ENCODE results near the gene PROSER3.
"Not testable (repeated sequence)": the region's sequence is repeated elsewhere in the genome, so short reads cannot be mapped to it uniquely, and the experiment has no call there.

The PROSER3 gene

DNA sequence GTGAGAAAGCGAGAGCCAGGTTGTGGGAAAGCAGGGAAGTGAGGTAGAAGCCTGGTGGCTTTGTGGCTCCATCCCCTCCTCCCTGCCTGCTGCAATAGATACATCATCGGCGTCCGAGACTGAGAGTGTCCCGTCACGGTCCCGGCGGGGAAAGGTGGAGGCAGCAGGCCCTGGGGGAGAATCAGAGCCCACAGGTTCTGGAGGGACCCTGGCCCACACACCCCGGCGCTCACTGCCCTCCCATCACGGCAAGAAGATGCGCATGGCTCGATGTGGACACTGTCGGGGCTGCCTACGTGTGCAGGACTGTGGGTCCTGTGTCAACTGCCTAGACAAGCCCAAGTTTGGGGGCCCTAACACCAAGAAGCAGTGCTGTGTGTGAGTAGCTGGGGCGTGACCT is 35.1 kb upstream of the PROSER3 start:
- DNase-seq = no peak

DNA sequence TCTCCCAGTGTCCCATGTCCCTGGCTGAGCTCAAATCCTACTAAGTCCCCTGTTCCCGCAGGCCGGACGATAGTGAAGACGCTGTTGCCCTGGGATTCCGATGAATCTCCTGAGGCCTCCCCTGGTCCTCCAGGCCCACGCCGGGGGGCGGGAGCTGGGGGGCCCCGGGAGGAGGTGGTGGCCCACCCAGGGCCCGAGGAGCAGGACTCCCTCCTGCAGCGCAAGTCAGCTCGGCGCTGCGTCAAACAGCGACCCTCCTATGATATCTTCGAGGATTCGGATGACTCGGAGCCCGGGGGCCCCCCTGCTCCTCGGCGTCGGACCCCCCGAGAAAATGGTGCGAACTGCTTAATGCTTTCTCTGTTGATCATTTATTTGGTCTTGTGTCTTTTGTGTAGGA is 34.3 kb upstream of the PROSER3 start:
- DNase-seq = no peak

DNA sequence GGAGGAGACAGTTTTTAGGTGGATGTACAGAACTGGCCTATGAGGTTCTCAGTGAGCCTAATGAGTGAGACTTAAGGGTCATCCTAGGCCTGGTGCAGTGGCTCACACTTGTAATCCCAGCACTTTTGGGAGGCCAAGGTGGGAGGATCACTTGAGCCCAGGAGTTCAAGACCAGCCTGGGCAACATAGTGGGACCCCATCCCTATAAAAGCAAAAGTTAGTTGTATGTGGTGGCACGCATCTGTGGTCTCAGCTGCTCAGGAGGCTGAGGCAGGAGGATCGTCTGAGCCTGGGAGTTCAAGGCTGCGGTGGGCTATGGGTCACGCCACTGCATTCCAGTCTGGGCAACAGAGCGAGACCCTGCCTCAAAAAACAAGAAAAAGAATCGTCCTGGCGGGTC is 33.8 kb upstream of the PROSER3 start:
- DNase-seq = not testable (repeated sequence)

DNA sequence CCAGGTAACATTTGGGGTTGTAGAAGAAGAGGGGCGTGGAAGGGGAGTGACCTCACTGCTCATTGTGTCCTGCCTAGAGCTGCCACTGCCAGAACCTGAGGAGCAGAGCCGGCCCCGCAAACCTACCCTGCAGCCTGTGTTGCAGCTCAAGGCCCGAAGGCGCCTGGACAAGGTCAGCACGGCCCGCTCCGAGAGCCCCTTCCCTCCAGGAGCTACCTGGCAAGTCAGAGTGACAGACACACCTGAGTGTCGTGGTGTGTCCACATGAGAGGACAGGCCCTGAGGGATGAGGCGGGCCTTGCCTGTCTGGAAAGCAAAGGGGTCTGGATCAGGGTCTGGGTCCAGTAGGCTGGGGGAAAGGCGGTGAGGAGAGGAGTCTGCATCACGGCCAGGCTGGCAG is 33.4 kb upstream of the PROSER3 start:
- no peak for DNase-seq

DNA sequence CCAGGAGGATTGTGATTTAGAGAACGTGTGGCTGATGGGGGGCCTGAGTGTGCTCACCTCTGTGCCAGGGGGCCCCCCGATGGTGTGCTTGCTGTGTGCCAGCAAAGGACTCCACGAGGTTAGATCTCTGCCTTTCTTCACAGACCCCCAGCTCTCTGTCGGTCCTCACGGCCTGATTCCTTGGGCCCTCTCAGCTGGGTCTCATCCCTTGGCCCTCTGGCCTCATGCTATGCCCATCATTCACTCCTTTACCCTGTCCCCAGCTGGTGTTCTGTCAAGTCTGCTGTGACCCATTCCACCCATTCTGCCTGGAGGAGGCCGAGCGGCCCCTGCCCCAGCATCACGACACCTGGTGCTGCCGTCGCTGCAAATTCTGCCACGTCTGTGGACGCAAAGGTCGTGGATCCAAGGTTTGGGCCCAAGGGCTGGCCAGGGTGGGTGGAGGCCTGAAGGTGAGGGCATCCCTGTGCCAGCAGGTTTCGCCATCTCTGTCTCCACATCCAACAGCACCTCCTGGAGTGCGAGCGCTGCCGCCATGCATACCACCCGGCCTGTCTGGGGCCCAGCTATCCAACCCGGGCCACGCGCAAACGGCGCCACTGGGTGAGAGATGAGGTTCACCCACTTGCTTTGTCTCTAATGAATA is 32.6 kb upstream of the PROSER3 start:
- no peak for DNase-seq

DNA sequence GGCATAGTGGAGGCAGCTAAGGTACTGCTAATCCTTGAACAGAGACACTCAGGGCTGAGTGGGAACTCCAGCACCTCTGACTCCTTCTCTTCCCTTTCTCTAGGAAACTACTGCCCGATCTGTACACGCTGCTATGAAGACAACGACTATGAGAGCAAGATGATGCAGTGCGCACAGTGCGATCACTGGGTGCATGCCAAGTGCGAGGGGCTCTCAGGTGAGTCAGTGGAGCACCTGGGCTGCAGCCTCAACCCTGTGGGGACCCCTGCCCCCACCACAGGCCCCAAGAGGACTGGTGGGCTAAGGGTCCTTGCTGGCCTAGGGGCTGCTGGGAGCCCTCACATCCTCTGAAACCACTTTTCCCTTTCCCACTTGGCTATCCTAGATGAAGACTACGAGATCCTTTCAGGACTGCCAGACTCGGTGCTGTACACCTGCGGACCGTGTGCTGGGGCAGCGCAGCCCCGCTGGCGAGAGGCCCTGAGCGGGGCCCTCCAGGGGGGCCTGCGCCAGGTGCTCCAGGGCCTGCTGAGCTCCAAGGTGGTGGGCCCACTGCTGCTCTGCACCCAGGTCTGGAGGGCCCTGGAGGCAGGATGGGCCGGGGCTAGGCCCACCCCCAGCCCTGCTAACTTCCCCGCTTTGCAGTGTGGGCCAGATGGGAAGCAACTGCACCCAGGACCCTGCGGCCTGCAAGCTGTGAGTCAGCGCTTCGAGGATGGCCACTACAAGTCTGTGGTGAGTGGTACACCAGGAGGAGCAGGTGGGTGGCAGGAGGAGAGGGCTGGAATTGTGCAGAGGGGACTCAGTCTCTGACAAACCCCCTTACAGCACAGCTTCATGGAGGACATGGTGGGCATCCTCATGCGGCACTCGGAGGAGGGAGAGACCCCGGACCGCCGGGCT is 30.7 kb upstream of the PROSER3 start:
- DNase-seq = no peak

DNA sequence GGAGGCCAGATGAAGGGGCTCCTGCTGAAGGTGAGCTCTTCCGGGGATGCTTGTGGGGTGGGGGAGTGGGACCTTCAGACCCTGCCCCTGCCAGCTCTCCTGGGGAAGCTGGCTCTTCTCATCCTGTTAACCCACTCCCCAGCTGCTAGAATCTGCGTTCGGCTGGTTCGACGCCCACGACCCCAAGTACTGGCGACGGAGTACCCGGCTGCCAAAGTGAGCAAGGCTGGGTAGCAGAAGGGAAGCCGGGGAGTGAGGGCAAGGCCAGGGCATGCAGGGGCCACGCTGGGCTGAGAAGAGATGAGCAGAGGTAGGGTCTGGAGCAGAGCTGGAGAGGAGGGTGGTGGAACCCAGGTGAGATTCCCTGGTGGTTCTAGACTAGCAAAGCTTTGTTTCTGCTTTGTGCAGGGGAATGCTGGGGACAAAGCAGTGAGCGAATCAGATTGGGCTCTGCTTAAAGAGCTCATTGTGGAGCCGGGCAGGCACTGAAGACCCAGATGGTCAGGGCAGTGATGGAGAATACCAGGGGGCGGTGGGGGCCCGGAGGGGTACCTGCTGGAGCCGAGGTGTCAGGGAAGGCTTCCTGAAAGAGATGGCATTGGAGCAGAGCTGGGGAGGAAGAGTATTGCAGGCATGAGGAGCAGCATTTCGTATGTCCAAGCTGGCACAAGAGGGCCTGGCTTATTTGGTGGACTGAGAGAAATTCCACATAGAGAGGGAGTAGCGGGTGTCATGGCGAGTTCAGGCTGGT is 29.8 kb upstream of the PROSER3 start:
- DNase-seq = no peak

DNA sequence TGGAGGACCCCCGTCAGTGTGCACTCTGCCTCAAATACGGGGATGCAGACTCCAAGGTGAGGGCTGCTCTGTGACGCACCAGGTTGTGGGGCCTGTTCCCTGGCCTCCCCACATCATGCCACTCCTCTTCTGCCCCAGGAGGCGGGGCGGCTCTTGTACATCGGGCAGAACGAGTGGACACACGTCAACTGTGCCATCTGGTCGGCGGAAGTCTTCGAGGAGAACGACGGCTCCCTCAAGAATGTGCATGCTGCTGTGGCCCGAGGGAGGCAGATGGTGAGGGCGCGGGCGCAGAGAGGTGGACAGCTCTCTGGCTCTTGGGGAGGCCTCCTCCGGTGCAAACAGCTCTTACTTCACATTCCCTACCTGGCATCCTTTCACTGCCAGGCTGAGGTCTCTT is 29.0 kb upstream of the PROSER3 start:
- no peak for DNase-seq

DNA sequence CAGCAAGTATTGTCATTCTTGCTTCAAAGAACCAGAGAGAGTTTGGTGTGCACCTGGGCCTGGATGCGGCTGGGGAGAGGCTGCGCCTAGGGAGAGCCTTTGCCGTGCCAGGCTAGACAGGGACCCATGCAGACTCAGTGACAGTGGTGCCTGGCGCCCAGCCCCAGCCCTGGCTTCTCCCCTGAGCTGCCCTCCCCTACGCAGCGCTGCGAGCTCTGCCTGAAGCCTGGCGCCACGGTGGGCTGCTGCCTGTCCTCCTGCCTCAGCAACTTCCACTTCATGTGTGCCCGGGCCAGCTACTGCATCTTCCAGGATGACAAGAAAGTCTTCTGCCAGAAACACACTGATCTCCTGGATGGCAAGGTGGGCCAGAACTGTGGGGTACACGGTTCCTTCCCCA is 28.2 kb upstream of the PROSER3 start:
- DNase-seq = no peak

DNA sequence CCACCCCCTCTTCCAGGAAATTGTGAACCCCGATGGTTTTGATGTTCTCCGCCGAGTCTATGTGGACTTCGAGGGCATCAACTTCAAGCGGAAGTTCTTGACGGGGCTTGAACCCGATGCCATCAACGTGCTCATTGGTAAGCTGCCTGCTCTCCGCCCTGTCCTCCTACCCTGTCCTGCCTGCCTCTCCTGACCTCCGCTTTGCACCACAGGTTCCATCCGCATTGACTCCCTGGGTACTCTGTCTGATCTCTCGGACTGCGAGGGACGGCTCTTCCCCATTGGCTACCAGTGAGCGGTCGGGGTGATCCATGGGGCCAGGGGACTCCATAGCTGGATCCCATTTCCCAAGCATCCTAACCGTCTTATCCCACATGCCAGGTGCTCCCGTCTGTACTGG is 27.6 kb upstream of the PROSER3 start:
- DNase-seq = no peak

DNA sequence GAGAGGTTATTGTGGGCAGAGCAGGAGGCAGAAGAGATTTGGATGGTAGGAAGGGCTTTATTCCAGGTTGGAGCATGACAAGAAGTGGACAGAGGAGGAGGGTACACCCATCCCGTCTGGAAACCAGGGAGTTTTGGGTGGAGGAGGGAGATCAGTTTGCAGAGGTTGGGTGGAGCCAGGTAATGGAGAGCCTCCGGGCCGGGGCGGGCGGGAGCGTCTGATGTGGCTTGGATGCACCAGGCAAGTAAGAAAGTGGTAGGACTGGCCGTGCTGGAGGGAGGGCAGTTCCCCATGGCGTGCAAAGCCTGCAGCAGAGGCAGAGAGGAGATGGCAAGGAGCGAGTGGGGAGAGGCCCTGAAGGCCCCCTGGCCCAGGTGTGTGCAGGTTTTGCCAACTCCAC is 26.6 kb upstream of the PROSER3 start:
- no peak for DNase-seq

DNA sequence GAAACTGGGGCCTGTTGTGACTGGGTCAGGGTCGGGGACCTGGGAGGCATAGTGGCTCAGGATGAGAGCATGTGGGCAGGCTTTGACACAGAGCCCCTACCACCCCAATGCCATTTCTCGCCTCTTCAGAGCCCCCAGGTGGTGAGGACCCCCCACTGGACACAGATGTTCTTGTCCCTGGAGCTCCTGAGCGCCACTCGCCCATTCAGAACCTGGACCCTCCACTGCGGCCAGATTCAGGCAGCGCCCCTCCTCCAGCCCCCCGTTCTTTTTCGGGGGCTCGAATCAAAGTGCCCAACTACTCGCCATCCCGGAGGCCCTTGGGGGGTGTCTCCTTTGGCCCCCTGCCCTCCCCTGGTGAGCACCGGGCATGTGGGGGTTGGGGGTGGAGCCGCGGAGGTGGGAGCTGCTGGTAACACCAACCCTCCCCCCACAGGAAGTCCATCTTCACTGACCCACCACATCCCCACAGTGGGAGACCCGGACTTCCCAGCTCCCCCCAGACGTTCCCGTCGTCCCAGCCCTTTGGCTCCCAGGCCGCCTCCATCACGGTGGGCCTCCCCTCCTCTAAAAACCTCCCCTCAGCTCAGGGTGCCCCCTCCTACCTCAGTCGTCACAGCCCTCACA is 26.1 kb upstream of the PROSER3 start:
- no peak for DNase-seq

DNA sequence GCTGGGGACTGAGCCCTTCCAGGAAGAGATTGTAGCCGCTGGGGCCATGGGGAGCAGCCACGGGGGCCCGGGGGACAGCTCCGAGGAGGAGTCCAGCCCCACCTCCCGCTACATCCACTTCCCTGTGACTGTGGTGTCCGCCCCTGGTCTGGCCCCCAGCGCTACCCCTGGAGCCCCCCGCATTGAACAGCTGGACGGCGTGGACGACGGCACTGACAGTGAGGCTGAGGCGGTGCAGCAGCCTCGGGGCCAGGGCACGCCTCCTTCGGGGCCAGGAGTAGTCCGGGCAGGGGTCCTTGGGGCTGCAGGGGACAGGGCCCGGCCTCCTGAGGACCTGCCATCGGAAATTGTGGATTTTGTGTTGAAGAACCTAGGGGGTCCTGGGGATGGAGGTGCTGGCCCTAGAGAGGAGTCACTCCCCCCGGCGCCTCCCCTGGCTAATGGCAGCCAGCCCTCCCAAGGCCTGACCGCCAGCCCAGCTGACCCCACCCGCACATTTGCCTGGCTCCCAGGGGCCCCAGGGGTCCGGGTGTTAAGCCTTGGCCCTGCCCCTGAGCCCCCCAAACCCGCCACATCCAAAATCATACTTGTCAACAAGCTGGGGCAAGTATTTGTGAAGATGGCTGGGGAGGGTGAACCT is 25.3 kb upstream of the PROSER3 start:
- no peak for DNase-seq

DNA sequence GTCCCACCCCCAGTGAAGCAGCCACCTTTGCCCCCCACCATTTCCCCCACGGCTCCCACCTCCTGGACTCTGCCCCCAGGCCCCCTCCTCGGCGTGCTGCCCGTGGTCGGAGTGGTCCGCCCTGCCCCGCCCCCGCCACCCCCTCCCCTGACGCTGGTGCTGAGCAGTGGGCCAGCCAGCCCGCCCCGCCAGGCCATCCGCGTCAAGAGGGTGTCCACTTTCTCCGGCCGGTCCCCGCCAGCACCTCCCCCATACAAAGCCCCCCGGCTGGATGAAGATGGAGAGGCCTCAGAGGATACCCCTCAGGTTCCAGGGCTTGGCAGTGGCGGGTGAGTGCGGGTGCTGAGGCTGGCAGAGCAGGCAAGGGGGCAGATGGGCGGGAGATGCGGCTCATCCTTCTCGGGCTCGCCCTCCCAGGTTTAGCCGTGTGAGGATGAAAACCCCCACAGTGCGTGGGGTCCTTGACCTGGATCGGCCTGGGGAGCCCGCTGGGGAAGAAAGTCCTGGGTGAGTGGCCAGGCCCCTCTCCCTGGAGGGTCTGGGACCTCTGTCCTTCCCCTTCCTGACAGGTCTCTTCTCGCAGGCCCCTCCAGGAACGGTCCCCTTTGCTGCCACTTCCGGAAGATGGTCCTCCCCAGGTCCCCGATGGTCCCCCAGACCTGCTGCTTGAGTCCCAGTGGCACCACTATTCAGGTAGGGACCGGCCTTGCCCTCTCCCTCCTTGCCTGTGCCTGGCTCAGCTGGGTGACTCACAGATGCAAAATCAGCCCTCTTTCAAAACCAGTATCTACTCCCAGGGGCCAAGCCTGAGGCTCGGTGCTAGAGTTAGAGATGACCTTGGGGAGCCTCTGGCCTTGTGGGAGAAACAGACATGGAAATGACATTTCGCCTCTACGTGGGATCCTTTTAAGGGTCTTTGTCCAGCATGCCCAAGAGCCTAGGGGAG is 24.5 kb upstream of the PROSER3 start:
- no peak for DNase-seq

DNA sequence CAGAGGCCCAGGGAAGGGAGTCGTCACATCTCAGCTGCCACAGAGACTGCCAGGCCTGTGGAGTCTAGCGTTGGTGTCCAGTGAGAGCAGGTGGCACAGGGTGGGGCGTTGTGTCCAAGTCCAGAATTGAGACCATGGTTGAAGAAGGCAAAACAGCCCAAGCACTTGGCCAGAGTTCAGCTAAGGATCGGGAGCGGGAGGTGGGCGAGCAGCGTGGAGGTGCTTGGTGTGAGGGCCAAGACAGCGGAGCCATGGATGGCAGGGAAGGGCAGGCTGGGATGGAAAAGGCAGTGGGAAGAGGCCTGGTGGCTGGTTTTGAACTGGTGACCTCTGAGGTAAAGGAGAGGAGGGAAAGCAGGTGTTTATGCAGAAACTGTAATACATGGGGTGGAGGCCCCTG is 23.7 kb upstream of the PROSER3 start:
- DNase-seq = no peak

DNA sequence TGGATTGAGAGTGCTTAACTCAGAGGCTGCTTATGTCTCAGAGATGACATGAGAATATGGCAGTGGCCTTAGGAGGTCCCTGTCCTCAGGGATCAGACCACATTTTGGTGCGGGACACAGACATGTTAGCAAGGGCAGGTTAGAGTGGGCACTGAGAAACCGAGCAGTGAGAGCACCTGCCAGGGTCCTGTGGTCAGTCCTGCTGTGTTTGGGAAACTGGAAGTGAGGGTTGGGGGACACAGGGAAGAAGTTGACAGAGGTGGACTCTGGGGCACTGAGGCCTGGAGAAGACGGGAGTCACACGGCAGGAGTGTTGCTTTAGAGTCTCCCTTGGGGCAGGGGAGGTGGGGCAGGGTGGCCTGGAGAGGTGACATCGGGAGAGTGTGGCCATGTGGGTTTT is 23.1 kb upstream of the PROSER3 start:
- no peak for DNase-seq

DNA sequence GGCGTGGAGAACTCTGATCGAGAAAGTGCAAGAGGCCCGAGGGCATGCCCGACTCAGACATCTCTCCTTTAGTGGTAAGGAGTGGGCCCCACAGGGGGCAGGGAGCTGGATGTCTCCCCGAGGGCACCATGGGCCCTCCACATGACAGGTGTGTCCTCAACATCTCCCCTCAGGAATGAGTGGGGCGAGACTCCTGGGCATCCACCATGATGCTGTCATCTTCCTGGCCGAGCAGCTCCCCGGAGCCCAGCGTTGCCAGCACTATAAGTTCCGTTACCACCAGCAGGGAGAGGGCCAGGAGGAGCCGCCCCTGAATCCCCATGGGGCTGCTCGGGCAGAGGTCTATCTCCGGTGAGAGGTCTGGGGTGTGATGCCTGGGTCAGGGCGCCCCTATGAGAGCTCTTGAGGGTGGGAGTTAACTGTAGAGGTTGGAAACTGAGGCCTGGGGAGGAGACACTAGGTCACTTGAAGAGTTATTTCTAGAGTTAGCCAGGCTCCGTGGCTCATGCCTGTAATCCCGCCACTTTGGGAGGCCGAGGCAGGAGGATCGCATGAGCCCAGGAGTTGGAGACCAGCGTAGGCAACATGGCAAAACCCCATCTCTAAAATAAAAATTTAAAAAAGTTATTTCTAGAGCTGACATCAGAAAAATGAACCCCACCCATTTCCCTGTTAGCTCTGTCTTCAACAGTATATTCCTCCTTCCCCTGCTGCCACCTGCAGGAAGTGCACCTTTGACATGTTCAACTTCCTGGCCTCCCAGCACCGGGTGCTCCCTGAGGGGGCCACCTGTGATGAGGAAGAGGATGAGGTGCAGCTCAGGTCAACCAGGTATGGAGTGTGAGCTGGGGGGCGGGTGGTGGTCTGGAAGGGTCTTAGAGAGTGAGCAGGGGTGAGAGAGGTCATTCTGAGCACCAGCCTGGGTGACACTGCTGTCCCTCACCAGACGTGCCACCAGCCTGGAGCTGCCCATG is 20.8 kb upstream of the PROSER3 start:
- DNase-seq = no peak

DNA sequence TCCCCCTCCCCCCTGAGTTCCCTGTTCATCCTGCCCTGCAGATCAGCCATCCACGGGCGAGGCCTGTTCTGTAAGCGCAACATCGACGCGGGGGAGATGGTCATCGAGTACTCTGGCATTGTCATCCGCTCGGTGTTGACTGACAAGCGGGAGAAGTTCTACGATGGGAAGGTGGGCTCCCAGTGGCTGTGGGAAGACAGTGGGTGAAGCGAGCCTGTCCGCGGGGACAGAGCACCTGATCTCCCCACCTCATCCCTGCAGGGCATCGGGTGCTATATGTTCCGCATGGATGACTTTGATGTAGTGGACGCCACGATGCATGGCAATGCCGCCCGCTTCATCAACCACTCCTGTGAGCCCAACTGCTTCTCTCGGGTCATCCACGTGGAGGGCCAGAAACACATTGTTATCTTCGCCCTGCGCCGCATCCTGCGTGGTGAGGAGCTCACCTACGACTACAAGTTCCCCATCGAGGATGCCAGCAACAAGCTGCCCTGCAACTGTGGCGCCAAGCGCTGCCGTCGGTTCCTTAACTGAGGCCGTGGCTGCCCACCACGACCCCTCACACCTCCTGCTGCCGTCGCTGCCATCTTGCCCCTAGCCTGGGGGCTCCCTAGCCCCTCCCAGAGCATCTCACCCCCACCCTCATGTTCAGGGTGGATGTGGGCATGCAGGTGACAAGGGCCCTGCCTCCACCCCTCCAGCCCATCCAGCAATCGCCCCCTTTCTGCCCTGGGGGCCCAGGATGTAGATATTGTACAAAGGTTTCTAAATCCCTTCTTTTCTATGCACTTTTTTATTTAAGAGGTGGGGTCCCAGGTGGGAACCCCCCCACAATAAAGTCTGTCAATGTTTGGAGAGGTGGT is 19.7 kb upstream of the PROSER3 start:
- DNase-seq = no peak

DNA sequence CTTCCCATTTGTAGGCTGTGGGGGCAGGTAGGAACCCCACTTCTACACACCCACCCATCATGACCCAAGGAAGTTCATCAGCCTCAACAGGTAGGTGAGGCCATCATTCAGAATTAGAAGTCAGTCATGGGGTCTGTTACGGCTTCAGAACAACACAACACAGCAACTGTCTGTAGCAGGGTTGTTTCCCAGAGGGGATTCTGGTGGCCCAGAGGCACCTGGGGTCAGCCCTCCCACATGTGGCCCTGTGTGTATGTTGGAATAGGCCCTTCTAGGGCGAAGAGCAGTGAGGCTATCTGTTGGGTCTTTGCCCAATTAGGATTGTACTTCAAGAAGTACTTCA is 19.1 kb upstream of the PROSER3 start:
- DNase-seq = no peak

All from CD4-positive, alpha-beta T cell treated with Interleukin-12 subunit alpha and Interleukin-12 subunit beta, for 1 hour (primary cell).